ENCODE data around the gene MTCH1. TPM values are rescaled to one million over a fixed set of nuclear protein-coding genes. Genes with fewer than 3 reads are reported as not detected.

MTCH1 gene
- total and polyA plus RNA-seq, 9 of the 15 experiments (the other 6 are each of a cell fraction or from before 2014, with no cell fraction given) = 7.9 to 161 (median 118) TPM

DNA sequence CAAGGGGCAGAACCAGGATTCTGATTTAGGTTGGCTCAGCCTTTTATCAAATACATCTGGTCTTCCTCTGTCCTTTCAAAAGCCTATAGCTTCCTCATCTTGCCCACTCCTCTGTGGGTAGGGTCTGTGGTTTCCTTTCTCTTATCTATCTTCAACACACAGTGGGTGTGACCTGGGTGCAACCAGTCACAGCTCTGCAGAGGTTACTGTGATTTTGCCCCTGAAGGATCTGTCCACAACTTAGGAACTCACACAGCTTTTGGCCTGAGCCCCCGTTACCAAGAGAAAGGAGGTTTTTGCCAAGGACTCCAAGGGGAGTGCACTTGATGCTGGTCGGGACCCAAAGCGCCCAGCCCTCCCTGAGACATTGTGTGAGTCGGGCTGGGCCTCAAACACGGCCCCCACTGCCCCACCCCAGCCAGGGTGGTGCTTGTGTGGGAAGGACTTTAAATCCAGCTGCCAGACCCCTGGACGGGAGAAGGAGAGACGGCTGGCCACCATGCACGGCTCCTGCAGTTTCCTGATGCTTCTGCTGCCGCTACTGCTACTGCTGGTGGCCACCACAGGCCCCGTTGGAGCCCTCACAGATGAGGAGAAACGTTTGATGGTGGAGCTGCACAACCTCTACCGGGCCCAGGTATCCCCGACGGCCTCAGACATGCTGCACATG, 31.6 kb downstream of the MTCH1 start, which contains the start of gene PI16 (continued):
- TF ChIP-seq ZNF408 (CRISPR knock-in tag; IDR thresholded peaks at IDR 0.05; ENCODE audit: low read depth) = no peak
- TF ChIP-seq, protein P1, sequence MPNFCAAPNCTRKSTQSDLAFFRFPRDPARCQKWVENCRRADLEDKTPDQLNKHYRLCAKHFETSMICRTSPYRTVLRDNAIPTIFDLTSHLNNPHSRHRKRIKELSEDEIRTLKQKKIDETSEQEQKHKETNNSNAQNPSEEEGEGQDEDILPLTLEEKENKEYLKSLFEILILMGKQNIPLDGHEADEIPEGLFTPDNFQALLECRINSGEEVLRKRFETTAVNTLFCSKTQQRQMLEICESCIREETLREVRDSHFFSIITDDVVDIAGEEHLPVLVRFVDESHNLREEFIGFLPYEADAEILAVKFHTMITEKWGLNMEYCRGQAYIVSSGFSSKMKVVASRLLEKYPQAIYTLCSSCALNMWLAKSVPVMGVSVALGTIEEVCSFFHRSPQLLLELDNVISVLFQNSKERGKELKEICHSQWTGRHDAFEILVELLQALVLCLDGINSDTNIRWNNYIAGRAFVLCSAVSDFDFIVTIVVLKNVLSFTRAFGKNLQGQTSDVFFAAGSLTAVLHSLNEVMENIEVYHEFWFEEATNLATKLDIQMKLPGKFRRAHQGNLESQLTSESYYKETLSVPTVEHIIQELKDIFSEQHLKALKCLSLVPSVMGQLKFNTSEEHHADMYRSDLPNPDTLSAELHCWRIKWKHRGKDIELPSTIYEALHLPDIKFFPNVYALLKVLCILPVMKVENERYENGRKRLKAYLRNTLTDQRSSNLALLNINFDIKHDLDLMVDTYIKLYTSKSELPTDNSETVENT (CRISPR knock-in tag; IDR thresholded peaks at IDR 0.05) = no peak
- no peak for TF ChIP-seq ZBTB8A (IDR thresholded peaks at IDR 0.05; ENCODE audit: partially characterized antibody)
- TF ChIP-seq, protein P2, sequence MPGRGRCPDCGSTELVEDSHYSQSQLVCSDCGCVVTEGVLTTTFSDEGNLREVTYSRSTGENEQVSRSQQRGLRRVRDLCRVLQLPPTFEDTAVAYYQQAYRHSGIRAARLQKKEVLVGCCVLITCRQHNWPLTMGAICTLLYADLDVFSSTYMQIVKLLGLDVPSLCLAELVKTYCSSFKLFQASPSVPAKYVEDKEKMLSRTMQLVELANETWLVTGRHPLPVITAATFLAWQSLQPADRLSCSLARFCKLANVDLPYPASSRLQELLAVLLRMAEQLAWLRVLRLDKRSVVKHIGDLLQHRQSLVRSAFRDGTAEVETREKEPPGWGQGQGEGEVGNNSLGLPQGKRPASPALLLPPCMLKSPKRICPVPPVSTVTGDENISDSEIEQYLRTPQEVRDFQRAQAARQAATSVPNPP (IDR thresholded peaks at IDR 0.05; ENCODE audit: borderline replicate concordance, insufficient read depth, insufficient read length) = no peak
- TF ChIP-seq HDAC2 (IDR thresholded peaks at IDR 0.05) = peak; percentile 100
- TF ChIP-seq, protein P3, sequence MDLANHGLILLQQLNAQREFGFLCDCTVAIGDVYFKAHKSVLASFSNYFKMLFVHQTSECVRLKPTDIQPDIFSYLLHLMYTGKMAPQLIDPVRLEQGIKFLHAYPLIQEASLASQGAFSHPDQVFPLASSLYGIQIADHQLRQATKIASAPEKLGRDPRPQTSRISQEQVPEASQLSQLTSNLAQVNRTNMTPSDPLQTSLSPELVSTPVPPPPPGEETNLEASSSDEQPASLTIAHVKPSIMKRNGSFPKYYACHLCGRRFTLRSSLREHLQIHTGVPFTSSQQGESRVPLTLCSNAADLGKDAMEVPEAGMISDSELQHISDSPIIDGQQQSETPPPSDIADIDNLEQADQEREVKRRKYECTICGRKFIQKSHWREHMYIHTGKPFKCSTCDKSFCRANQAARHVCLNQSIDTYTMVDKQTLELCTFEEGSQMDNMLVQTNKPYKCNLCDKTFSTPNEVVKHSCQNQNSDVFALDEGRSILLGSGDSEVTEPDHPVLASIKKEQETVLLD (IDR thresholded peaks at IDR 0.05) = no peak
- TF ChIP-seq DMBX1 (CRISPR knock-in tag; IDR thresholded peaks at IDR 0.05; ENCODE audit: borderline replicate concordance) = no peak
- no peak for TF ChIP-seq HEY1 (CRISPR knock-in tag; IDR thresholded peaks at IDR 0.05; ENCODE audit: borderline replicate concordance)
- TF ChIP-seq YY1 (IDR thresholded peaks at IDR 0.05; ENCODE audit: borderline replicate concordance in 1 of 3, control insufficient read depth in 1 of 3, extremely low read depth in 1 of 3, insufficient read depth in 3 of 3, insufficient read length in 1 of 3, insufficient replicate concordance in 2 of 3, low read depth in 1 of 3, low read length in 2 of 3) = no peak
- TF ChIP-seq, protein P4, sequence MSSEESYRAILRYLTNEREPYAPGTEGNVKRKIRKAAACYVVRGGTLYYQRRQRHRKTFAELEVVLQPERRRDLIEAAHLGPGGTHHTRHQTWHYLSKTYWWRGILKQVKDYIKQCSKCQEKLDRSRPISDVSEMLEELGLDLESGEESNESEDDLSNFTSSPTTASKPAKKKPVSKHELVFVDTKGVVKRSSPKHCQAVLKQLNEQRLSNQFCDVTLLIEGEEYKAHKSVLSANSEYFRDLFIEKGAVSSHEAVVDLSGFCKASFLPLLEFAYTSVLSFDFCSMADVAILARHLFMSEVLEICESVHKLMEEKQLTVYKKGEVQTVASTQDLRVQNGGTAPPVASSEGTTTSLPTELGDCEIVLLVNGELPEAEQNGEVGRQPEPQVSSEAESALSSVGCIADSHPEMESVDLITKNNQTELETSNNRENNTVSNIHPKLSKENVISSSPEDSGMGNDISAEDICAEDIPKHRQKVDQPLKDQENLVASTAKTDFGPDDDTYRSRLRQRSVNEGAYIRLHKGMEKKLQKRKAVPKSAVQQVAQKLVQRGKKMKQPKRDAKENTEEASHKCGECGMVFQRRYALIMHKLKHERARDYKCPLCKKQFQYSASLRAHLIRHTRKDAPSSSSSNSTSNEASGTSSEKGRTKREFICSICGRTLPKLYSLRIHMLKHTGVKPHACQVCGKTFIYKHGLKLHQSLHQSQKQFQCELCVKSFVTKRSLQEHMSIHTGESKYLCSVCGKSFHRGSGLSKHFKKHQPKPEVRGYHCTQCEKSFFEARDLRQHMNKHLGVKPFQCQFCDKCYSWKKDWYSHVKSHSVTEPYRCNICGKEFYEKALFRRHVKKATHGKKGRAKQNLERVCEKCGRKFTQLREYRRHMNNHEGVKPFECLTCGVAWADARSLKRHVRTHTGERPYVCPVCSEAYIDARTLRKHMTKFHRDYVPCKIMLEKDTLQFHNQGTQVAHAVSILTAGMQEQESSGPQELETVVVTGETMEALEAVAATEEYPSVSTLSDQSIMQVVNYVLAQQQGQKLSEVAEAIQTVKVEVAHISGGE (CRISPR knock-in tag; IDR thresholded peaks at IDR 0.05) = peak in 1 of 3 experiments; percentile 72; a peak in 2 of 6 replicates
- TF ChIP-seq TAF1 (IDR thresholded peaks at IDR 0.05; ENCODE audit: control insufficient read depth, extremely low read depth, insufficient read depth, low read length, severe bottlenecking) = no peak
- TF ChIP-seq SMAD2 (IDR thresholded peaks at IDR 0.05; ENCODE audit: low read depth, low read length) = no peak
- peak; percentile 91 for TF ChIP-seq DPF2 (IDR thresholded peaks at IDR 0.05)
- no peak for TF ChIP-seq RFX5 (IDR thresholded peaks at IDR 0.05; ENCODE audit: low read depth, low read length)
- peak in 1 of 2 experiments; percentile 98; a peak in 2 of 4 replicates for TF ChIP-seq MLLT1 (IDR thresholded peaks at IDR 0.05)
